Activated CD8-positive, alpha-beta memory T cell treated with anti-CD3 and anti-CD28 coated beads, Interleukin-2, amount 50 U/mL, for 24 hours (primary cell): ENCODE data around the gene SRPK3.

Experiments used
- DNase-seq: peaks from one replicate; pipeline ENCODE4 v3.0.0-alpha.2; 2020; ENCODE audit errors: extremely low read depth

The SRPK3 gene

GRCh38 chrX:153770601-153771414, 10.0 kb upstream of the SRPK3 start:
- no peak for DNase-seq

DNA sequence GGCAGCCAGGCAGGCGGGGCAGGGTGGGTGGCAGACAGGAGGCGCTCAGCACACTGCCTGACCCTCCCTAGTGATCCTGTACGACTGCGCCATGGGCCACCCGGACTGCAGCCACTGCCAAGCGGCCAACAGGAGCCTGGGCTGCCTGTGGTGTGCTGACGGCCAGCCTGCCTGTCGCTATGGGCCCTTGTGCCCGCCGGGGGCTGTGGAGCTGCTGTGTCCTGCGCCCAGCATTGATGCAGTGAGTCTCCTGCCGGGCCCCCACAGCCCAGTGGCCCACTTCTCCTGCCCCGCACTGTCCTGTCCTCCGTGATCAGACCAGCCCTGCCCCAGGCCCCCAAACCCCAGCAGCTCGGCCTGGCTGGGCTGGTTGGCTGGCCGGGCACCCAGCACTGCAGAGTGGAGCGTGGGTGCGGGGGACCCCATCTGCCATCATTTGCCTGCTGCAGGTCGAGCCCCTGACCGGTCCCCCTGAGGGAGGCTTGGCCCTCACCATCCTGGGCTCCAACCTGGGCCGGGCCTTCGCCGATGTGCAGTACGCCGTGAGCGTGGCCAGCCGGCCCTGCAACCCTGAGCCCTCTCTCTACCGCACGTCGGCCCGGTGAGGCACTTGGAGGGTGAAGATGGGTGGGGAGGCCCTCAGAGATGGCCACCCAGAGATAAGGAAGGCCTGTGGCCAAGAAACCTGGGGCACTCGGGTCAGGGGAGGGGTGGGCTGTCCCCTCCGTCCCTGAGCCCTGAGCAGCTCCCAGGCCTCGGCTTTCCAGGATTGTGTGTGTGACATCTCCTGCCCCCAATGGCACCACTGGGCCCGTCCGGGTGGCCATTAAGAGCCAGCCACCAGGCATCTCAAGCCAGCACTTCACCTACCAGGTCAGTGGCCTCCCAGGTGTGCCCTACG, 9.2 kb upstream of the SRPK3 start:
- DNase-seq, result no peak

GRCh38 chrX:153772316-153773217, 8.3 kb upstream of the SRPK3 start:
- no peak for DNase-seq

GRCh38 chrX:153773218-153773611, 7.6 kb upstream of the SRPK3 start:
- no peak for DNase-seq

- DNase-seq, result no peak
These were observed 6.9 kb upstream of the SRPK3 start for GRCh38 chrX:153773741-153774575.

GRCh38 chrX:153774576-153775292, 6.1 kb upstream of the SRPK3 start:
- DNase-seq, result no peak

GRCh38 chrX:153775293-153776119, 5.3 kb upstream of the SRPK3 start:
- DNase-seq, result no peak

GRCh38 chrX:153776120-153776599, 4.7 kb upstream of the SRPK3 start:
- no peak for DNase-seq

GRCh38 chrX:153776611-153777045, 4.2 kb upstream of the SRPK3 start:
- no peak for DNase-seq

GRCh38 chrX:153777261-153778090, 3.4 kb upstream of the SRPK3 start:
- DNase-seq, result no peak

DNA sequence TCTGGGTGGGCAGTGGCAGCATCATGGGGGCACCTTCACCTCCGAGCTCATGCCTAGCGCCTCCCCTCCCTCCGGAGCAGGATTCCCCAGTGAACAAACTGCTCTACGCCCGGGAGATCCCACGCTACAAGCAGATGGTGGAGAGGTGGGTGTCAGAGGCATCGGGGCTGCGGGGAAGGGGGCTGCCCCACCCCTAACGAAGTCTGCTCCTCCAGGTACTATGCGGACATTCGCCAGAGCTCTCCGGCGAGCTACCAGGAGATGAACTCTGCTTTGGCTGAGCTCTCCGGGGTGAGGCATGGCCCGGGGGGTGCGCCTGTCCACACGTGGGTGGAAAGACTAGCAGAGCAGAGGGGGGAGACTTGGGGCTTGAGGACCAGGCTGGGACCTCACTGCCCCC, 2.7 kb upstream of the SRPK3 start:
- no peak for DNase-seq

DNA sequence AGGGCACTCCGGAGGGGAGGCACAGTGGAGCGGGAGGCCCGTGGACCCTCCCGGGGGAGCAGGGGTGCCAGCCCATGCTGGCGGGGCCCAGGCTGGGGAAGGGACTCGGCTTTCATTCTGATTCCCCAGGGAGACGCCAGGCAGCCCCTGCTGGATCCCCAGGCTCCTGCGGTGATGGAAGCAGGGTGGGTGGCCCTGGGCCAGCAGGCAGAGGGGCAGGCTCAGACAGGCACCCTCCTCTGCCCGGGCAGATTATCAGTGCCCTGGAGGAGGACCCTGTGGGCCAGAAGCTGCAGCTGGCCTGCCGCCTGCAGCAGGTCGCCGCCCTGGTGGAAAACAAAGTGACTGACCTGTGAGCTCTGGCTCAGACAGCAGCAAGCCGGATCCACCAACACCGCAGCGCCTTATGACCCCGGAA, 2.1 kb upstream of the SRPK3 start:
- DNase-seq, result no peak

GRCh38 chrX:153779891-153780677, 757 bp upstream of the SRPK3 start:
- DNase-seq, result no peak

- no peak for DNase-seq
These were observed 697 bp downstream of the SRPK3 start for GRCh38 chrX:153781428-153782047.

DNA sequence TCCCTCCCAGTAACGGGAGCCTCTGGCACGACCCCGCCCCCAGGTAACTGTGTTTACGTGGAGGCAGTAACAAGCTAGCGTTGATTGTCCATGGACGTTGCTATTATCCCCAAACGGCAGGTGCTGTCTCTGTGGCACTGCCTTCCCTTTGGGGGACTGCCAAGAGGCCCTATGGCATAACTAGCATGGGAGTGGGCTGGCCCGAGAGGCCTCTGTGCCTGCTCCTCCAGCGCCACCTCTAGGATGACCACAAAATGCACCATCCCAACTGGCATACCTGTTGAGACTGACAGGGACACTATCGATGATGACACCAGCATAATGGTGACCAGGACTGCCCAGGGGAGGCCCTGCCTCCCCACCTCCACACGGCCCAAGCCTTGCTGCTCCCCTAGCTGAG, 1.5 kb downstream of the SRPK3 start:
- no peak for DNase-seq

GRCh38 chrX:153782871-153783270, 2.0 kb downstream of the SRPK3 start:
- DNase-seq, result no peak
